Stimulated activated naive CD8-positive, alpha-beta T cell treated with anti-CD3 and anti-CD28 coated beads, Interleukin-15, Interleukin-2, amounts not matched to agents 100 U/mL and 50 U/mL, for 24 hours (primary cell): ENCODE results near the gene RYR3.
A peak's percentile ranks its signal among the peaks of the same experiment; 100 is the strongest.
"Not testable (repeated sequence)": the region's sequence is repeated elsewhere in the genome, so short reads cannot be mapped to it uniquely, and the experiment has no call there.

Source experiments
- ATAC-seq: fragments of 150-1000 bp; cut with Tn5 transposase; one replicate; pipeline ENCODE4 v1.10.0; 2021
- DNase-seq: peaks from one replicate; pipeline ENCODE4 v3.0.0; 2021

Gene RYR3

GRCh38 chr15:33516563-33516962 lies 205.8 kb downstream of the RYR3 start:
- no peak for DNase-seq
- no peak for ATAC-seq

DNA sequence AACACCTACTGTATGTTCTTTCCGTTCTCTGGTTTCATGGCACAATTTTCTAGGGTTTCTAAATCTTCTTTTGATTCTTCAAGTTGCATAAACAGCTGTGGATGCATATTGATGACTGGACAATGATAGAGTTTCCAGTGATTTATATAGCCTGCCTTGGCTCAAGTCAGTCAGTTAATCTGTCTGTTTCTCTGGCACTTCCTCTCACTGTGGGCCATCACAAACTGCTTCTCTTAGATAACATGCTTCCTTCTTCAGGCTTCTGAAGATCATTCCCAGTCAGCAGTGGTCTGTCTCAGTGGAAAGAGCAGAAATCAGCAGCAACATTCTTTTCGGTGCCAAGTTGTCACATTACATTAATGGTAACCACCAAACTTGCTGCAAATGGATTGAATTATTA lies 207.2 kb downstream of the RYR3 start:
- DNase-seq (no peak), ATAC-seq (no peak)

DNA sequence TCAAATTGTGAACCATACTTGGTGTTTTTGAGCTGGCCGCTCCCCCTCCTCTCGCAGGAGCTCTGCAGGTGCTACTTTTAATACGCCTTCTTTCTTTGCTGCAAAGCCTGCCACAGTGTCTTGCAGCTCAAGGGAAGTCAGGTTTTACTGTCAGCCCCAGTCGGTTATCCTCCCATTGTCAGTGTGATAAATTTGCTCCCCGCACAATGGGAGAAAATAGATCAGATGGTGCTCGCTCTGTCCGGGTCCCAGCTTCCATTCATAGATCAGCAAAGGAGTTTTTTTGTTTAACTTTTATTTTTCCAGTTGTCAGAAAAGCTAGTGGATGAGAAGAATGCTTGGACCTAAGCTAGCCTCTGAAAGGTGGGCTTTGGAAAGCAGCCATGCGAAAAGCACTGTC lies 207.7 kb downstream of the RYR3 start:
- DNase-seq = no peak
- no peak for ATAC-seq

DNA sequence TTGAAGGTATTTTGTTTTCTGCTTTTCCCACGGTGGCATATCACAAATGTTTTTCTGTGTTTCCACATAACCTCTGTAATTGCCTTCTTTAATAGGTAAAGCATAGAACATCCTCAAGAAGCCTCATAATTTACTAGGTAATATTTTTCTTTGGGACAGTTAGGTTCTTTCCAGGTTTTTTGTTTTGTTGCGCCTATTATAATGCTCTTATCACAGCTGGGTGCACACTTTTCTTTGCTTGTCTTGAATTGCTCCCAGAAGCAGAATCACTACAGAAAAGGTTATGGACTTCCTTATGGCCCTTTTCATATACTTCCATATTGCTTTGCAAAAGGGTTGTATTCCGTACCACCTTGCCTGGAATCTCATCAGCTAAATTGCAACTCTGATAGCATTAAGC lies 213.5 kb downstream of the RYR3 start:
- ATAC-seq (no peak), DNase-seq (no peak)

- no peak for DNase-seq
- no peak for ATAC-seq
Observed at GRCh38 chr15:33526532-33526931, 215.8 kb downstream of the RYR3 start.

GRCh38 chr15:33533197-33533596 lies 222.4 kb downstream of the RYR3 start:
- ATAC-seq (no peak), DNase-seq (no peak)

GRCh38 chr15:33534642-33535041 lies 223.9 kb downstream of the RYR3 start:
- DNase-seq (no peak), ATAC-seq (no peak)

DNA sequence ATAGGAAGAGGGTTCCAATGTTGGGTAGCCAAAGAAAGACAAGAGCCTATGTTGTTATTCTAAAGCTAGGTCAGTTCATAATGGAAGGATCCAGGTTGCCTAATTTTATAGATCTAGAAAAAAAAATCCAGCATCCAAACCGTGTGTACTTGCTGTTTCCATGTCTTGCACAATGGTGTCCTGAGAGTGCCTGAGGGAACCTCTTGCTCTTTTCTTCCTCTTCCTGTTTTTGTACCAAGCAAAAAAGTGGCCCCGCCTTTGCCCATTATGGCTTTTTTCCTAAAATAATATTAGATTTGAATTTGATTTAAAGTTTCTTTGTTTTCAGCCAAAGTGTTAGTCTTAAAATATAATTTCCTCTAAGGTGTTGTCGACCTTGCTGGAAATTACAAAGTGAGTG lies 224.4 kb downstream of the RYR3 start:
- no peak for DNase-seq
- ATAC-seq = no peak

DNA sequence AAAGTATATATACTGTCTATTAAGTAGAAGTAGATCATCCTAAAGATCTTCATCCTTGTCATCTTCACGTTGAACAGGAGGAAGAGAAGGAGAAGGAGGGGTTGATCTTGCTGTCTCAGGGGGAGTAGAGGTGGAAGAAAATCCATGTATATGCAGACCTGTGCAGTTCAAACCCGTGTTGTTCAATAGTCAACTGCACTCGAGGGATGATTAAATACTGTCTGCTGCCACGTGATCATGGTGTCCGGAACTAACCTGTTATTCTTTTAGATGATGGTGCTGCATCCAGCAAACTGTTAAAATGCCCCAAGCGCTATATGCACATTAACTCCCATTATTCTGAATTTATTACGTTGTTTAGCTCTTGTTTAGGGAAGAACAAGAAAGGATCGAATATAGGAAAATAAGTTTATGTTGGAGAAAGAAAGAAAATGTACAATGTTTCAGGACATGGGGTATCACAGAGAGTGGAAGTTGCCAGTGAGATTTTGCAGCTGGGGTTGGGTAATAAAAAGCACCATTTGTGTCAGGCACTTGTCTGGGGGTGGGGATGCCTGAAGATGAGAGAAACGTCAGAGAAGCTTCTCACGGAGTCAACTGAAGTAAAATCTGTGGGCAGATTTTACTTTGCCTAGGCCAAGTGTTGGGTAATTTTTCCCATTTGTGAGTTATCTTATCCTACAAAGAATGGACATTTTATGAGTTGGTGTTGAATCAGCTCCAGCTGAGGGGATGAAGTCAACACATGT lies 229.2 kb downstream of the RYR3 start:
- ATAC-seq = no peak
- no peak for DNase-seq

DNA sequence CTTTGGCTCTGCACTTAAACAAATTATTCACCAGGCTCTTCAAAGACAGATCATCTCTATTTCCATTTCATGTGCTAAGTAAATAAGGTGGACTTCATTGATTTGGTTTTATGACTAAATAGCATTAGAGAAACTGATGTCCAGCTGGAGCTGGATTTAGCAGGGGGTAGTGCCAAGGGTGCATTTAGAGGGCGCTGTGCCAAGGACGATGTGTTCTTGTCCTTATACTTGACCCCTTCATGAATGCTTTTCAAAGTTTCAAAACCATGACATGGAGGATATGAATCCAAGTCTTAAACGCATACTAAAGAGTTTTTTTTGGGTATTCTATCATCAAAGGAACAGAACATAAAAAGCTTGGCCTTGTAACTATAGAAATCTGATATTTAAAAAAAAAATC lies 233.2 kb downstream of the RYR3 start:
- no peak for ATAC-seq
- DNase-seq = no peak

- ATAC-seq = no peak
- no peak for DNase-seq
Observed at GRCh38 chr15:33545866-33546265, 235.1 kb downstream of the RYR3 start.

DNA sequence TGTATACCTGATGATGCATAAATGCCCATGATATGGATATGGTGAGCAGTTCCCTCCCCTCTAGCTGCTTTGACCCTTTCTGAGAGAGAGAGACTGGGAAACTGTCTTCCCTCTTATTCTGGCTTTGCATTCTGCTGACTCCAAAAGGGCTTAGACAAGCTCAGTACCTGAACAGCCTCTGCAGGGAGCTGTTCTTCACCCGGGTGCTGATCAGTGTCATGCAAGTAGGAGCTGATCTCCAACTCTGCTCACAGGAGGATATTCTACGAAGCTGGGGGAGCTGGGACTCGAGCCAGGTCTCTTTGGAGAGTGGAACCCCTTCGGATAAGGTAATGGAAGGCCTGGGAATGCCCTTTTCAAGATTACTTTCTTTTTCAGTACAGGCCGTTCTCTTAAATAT lies 237.1 kb downstream of the RYR3 start:
- ATAC-seq (no peak), DNase-seq (peak; percentile 4)

GRCh38 chr15:33551860-33552259 lies 241.1 kb downstream of the RYR3 start:
- no peak for ATAC-seq

DNA sequence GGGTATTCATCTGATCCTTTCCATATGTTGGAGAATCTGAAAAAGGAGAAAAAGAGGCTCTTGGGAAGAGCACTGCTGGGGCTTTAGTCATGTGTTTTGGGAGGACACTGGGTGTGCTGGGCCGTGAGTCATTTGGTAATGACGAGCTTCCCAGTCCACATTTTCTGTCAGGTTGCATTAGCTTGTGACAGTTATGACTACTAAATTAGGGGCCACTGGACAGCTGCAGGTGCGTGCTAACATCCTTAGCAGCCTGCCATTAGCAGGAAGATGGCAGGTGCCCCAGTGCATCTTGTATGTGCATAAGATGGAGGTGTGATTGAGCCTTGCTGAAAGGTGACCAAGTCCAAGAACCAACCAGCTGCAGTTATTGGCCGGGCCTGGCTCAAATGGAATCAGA lies 242.4 kb downstream of the RYR3 start:
- DNase-seq = no peak
- ATAC-seq = no peak

More at GRCh38 chr15:33551860-33552259, 241.1 kb downstream of the RYR3 start:
- DNase-seq = no peak

GRCh38 chr15:33559207-33559890 lies 248.6 kb downstream of the RYR3 start:
- ATAC-seq (no peak), DNase-seq (no peak)

GRCh38 chr15:33561407-33561806 lies 250.6 kb downstream of the RYR3 start:
- no peak for DNase-seq
- ATAC-seq = no peak

DNA sequence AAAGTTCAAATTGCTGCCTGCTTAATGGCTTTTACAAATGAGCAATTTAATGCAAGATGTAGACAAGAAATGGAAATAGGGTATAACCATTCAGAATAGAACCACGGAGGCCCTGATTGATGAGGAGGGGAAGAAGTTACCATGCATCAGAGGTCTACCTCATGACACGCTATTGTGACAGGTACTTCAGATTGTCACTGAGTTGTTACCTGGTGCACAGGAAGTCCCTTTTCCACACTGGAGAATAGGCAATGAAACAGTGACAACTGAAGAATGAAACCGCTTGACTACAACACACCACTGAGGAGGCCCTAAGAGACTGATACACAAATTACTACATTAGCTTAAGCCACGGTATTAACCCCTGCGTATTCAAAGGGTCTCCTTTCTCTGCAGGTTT lies 251.2 kb downstream of the RYR3 start:
- ATAC-seq (no peak), DNase-seq (no peak)

DNA sequence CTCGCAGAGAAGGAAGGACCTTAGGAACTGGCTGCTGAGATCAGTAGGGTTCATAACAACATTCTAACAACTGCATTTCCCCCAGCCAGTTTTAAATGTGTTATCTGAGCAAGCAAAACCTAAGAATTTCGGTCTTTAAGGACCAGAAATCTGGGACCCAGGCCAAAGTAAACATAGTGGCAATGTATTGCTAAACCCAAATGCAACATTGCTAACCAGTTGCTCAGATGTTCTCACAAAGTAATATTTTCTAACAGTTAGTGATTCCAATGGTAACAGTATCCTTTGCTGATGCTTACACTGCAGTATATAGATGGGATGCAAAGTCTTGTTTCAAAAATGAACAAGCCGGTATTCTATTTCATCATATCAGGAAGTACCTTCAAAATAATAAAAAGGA lies 254.3 kb downstream of the RYR3 start:
- ATAC-seq (no peak), DNase-seq (no peak)

DNA sequence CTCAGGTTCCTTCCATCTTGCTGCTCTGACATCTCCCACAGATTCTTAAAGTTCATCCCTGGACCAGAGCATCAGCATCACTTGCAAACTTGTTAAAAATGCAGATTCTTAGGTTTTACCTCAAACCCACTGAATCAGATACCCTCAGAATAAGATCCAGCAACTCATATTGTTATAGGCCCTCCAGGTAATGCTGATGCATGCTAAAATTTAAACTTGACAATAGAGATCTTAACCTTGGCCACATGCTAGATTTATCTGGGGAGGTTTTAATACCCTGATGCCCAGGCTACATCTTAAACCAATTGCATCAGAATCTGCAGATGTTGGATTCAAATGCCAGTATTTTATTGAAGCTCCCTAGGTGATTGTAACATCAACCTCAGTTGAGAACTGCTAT lies 256.9 kb downstream of the RYR3 start:
- no peak for DNase-seq
- ATAC-seq = no peak

- no peak for ATAC-seq
- DNase-seq = no peak
Observed at GRCh38 chr15:33569036-33569435, 258.3 kb downstream of the RYR3 start.

DNA sequence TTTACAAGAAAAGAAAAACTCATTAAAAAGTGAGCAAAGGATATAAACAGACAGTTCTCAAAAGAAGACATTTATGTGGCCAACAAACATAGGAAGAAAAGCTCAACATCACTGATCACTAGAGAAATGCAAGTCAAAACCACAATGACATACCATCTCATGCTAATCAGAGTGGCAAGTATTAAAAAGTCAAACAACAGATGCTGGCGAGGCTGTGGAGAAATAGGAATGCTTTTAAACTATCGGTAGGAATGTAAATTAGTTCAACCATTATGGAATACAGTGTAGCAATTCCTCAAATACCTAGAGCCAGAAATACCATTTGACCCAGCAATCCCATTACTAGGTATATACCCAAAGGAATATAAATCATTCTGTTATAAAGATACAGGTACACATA lies 267.1 kb downstream of the RYR3 start:
- DNase-seq, ATAC-seq: not testable (repeated sequence)

DNA sequence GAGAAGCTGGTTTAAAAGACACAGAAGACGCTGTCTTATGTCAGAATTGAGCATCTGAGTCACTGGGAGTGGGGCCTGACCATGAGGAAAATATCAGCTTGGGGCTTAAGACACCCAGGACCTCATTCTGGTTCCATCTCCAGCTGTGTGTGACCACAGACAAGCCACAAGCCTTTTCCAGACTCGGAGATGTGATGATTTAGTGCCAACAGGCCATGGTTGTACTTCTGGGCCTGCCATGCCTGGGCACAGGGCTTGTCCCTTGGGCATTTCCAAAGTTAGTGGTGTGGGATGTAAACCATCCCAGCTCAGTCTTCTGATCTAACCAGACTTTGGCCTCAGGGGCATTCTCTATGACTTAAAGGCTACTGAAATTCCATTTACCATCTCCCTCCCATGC lies 269.8 kb downstream of the RYR3 start:
- DNase-seq = no peak
- no peak for ATAC-seq

GRCh38 chr15:33581032-33581431 lies 270.3 kb downstream of the RYR3 start:
- no peak for DNase-seq
- ATAC-seq = no peak

DNA sequence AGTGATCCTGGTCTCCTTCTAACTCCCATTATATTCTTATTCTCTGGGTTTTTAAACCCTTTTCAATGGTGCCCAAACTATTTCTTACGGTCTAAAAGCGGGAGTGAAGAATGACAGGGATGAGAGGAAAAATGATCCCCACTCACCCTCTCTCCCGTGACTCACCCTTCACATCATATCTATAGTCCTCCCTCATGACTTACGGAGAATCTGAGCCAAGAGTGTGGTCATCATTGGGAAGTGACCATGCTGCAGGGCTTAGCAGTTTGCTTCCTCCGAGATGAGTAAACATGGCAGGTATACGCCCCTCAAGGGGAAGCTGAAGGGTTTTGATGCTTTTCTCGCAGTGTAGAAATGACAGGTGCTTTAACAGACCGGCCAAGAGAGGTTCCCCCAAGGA lies 274.0 kb downstream of the RYR3 start:
- DNase-seq = no peak
- no peak for ATAC-seq
